ENCODE data around the gene SNAP47. TPM values are rescaled to one million over a fixed set of nuclear protein-coding genes. Genes with fewer than 3 reads are reported as not detected.

The SNAP47 gene
- total RNA-seq, 1 donor from 2014 or later, result 28.4 TPM

GRCh38 chr1:227759341-227760300 lies 24.4 kb downstream of the SNAP47 start:
- Mint-ChIP-seq H3K36me3 (ENCODE audit: low read depth) (peaks cover 52% of the 10 kb centered on the region), H3K4me3 (ENCODE audit: low read depth) (no peak overlapping the region)

GRCh38 chr1:227760377-227760776 lies 25.1 kb downstream of the SNAP47 start:
- intact Hi-C loops (cut with micrococcal nuclease), result loop anchor here (10.0 kb wide), 1 partner anchor 324 kb away; the partner anchor contains the start of gene ARF1
- Mint-ChIP-seq H3K4me1 (ENCODE audit: low read depth) (peaks cover 64% of the 10 kb centered on the region), H3K27ac (no peak overlapping the region), H3K27me3 (ENCODE audit: low read depth) (no peaks in the 10 kb centered on the region), H3K9me3 (no peaks in the 10 kb centered on the region), H3K36me3 (ENCODE audit: low read depth) (peaks cover 52% of the 10 kb centered on the region), H3K4me3 (ENCODE audit: low read depth) (no peak overlapping the region)
- DNase-seq (ENCODE audit: low spot score), result no peak

More at GRCh38 chr1:227759341-227760300, 24.4 kb downstream of the SNAP47 start:
- no peaks in the 10 kb centered on the region for H3K27me3 Mint-ChIP-seq (ENCODE audit: low read depth)
- peaks cover 57% of the 10 kb centered on the region for H3K4me1 Mint-ChIP-seq (ENCODE audit: low read depth)
- H3K27ac Mint-ChIP-seq, result no peak overlapping the region
- H3K9me3 Mint-ChIP-seq, result no peaks in the 10 kb centered on the region
- no peak for DNase-seq (ENCODE audit: low spot score)
- intact Hi-C loops (cut with micrococcal nuclease), result loop anchor here (10.0 kb wide), 1 partner anchor 325 kb away; the partner anchor contains the start of gene ARF1

GRCh38 chr1:227761621-227762230 lies 26.5 kb downstream of the SNAP47 start:
- Mint-ChIP-seq H3K27me3 (ENCODE audit: low read depth) (no peaks in the 10 kb centered on the region), H3K4me3 (ENCODE audit: low read depth) (no peak overlapping the region), H3K9me3 (no peaks in the 10 kb centered on the region), H3K27ac (peak overlapping the region; percentile 52), H3K36me3 (ENCODE audit: low read depth) (peaks cover 59% of the 10 kb centered on the region), H3K4me1 (ENCODE audit: low read depth) (peaks cover 76% of the 10 kb centered on the region)
- intact Hi-C loops (cut with micrococcal nuclease), result loop anchor here (1.0 to 10.0 kb wide), 4 partner anchors 26 to 323 kb away; partner anchors contain the start of genes ARF1, JMJD4, SNAP47 and WNT9A
- DNase-seq (ENCODE audit: low spot score), result no peak

- peak; percentile 88 for DNase-seq (ENCODE audit: low spot score)
- no peaks in the 10 kb centered on the region for H3K9me3 Mint-ChIP-seq
- H3K27me3 Mint-ChIP-seq (ENCODE audit: low read depth), result no peaks in the 10 kb centered on the region
- H3K27ac Mint-ChIP-seq, result peak overlapping the region; percentile 52
- H3K4me3 Mint-ChIP-seq (ENCODE audit: low read depth), result peak overlapping the region; percentile 30
- H3K4me1 Mint-ChIP-seq (ENCODE audit: low read depth), result peaks cover 80% of the 10 kb centered on the region
- intact Hi-C loops (cut with micrococcal nuclease), result loop anchor here (1.0 to 10.0 kb wide), 4 partner anchors 27 to 322 kb away; partner anchors contain the start of genes ARF1, JMJD4, SNAP47 and WNT9A
- H3K36me3 Mint-ChIP-seq (ENCODE audit: low read depth), result peaks cover 59% of the 10 kb centered on the region
Measured at GRCh38 chr1:227762231-227762911, 27.1 kb downstream of the SNAP47 start.

- Mint-ChIP-seq H3K4me1 (ENCODE audit: low read depth) (peaks cover 81% of the 10 kb centered on the region), H3K4me3 (ENCODE audit: low read depth) (no peak overlapping the region), H3K27me3 (ENCODE audit: low read depth) (no peaks in the 10 kb centered on the region), H3K36me3 (ENCODE audit: low read depth) (peaks cover 65% of the 10 kb centered on the region), H3K27ac (no peak overlapping the region), H3K9me3 (no peaks in the 10 kb centered on the region)
- intact Hi-C loops (cut with micrococcal nuclease), result loop anchor here (2.0 to 10.0 kb wide), 2 partner anchors 283 to 321 kb away; partner anchors contain the start of gene ARF1
- no peak for DNase-seq (ENCODE audit: low spot score)
Measured at GRCh38 chr1:227763246-227764018, 28.2 kb downstream of the SNAP47 start.

GRCh38 chr1:227764019-227764391 lies 28.8 kb downstream of the SNAP47 start:
- Mint-ChIP-seq H3K4me1 (ENCODE audit: low read depth) (peaks cover 81% of the 10 kb centered on the region), H3K27me3 (ENCODE audit: low read depth) (no peaks in the 10 kb centered on the region), H3K4me3 (ENCODE audit: low read depth) (no peak overlapping the region), H3K27ac (no peak overlapping the region), H3K36me3 (ENCODE audit: low read depth) (peaks cover 65% of the 10 kb centered on the region), H3K9me3 (no peaks in the 10 kb centered on the region)
- intact Hi-C loops (cut with micrococcal nuclease), result loop anchor here (10.0 kb wide), 1 partner anchor 321 kb away; the partner anchor contains the start of gene ARF1
- DNase-seq (ENCODE audit: low spot score), result no peak

GRCh38 chr1:227765261-227766014 lies 30.2 kb downstream of the SNAP47 start:
- H3K4me1 Mint-ChIP-seq (ENCODE audit: low read depth), result peaks cover 72% of the 10 kb centered on the region
- H3K9me3 Mint-ChIP-seq, result no peaks in the 10 kb centered on the region
- no peaks in the 10 kb centered on the region for H3K27me3 Mint-ChIP-seq (ENCODE audit: low read depth)
- peaks cover 53% of the 10 kb centered on the region for H3K36me3 Mint-ChIP-seq (ENCODE audit: low read depth)
- intact Hi-C loops (cut with micrococcal nuclease), result loop anchor here (1.0 to 10.0 kb wide), 2 partner anchors 23 to 319 kb away; partner anchors contain the start of gene ARF1
- no peak overlapping the region for H3K4me3 Mint-ChIP-seq (ENCODE audit: low read depth)
- DNase-seq (ENCODE audit: low spot score), result no peak
- no peak overlapping the region for H3K27ac Mint-ChIP-seq

- H3K27me3 Mint-ChIP-seq (ENCODE audit: low read depth), result no peaks in the 10 kb centered on the region
- H3K27ac Mint-ChIP-seq, result peak overlapping the region; percentile 65
- intact Hi-C loops (cut with micrococcal nuclease), result loop anchor here (1.0 to 10.0 kb wide), 2 partner anchors 22 to 319 kb away; partner anchors contain the start of gene ARF1
- H3K9me3 Mint-ChIP-seq, result no peaks in the 10 kb centered on the region
- peaks cover 48% of the 10 kb centered on the region for H3K36me3 Mint-ChIP-seq (ENCODE audit: low read depth)
- H3K4me3 Mint-ChIP-seq (ENCODE audit: low read depth), result peak overlapping the region; percentile 54
- H3K4me1 Mint-ChIP-seq (ENCODE audit: low read depth), result peaks cover 68% of the 10 kb centered on the region
- peak; percentile 80 for DNase-seq (ENCODE audit: low spot score)
Measured at GRCh38 chr1:227766015-227766634, 30.9 kb downstream of the SNAP47 start.

- Mint-ChIP-seq H3K27me3 (ENCODE audit: low read depth) (no peaks in the 10 kb centered on the region), H3K4me1 (ENCODE audit: low read depth) (peaks cover 61% of the 10 kb centered on the region)
Measured at GRCh38 chr1:227766653-227767277, 31.5 kb downstream of the SNAP47 start.

GRCh38 chr1:227767401-227768124 lies 32.3 kb downstream of the SNAP47 start:
- intact Hi-C loops (cut with micrococcal nuclease), result loop anchor here (10.0 kb wide), 1 partner anchor 317 kb away; the partner anchor contains the start of gene ARF1
- DNase-seq (ENCODE audit: low spot score), result no peak
- no peaks in the 10 kb centered on the region for H3K27me3 Mint-ChIP-seq (ENCODE audit: low read depth)
- no peaks in the 10 kb centered on the region for H3K9me3 Mint-ChIP-seq
- no peak overlapping the region for H3K27ac Mint-ChIP-seq
- peaks cover 46% of the 10 kb centered on the region for H3K36me3 Mint-ChIP-seq (ENCODE audit: low read depth)
- peaks cover 58% of the 10 kb centered on the region for H3K4me1 Mint-ChIP-seq (ENCODE audit: low read depth)
- H3K4me3 Mint-ChIP-seq (ENCODE audit: low read depth), result no peak overlapping the region

More at GRCh38 chr1:227766653-227767277, 31.5 kb downstream of the SNAP47 start:
- Mint-ChIP-seq H3K36me3 (ENCODE audit: low read depth) (peaks cover 42% of the 10 kb centered on the region), H3K4me3 (ENCODE audit: low read depth) (peak overlapping the region; percentile 54), H3K27ac (peak overlapping the region; percentile 65), H3K9me3 (no peaks in the 10 kb centered on the region)
- intact Hi-C loops (cut with micrococcal nuclease), result loop anchor here (1.0 to 10.0 kb wide), 2 partner anchors 22 to 318 kb away; partner anchors contain the start of gene ARF1
- DNase-seq (ENCODE audit: low spot score), result no peak

All from activated T-helper 2 cell treated with anti-CD3 and anti-CD28 coated beads, Interferon-gamma antibody, Interleukin-2, Interleukin-4, amounts not matched to agents 10 μg/mL and 5 μg/mL and 100 μg/mL, durations not matched to agents 14 hours and 24 hours and 36 hours (primary cell).